Keratinocyte (primary cell): ENCODE data around the gene RBM4B.

Experiments
- EZH2 ChIP-seq: IDR thresholded peaks from one replicate; pipeline ENCODE4 v1.6.1; 2012; ENCODE audit warnings: inconsistent platforms, mild to moderate bottlenecking, low read length, moderate library complexity
- TF ChIP-seq, protein P1 (sequence below), 3 experiments: IDR thresholded peaks in 1 of 3; conservative IDR thresholded peaks in 1 of 3; optimal IDR thresholded peaks in 1 of 3; 2 replicates in 2 of 3; 3 replicates in 1 of 3; pipeline versions ENCODE3 to v1.5.1; 2011; ENCODE audit warnings: low read length in 3 of 3, mild to moderate bottlenecking in 3 of 3, moderate library complexity in 2 of 3, control low read depth in 1 of 3, inconsistent platforms in 1 of 3; ENCODE audit not compliant: insufficient read depth in 2 of 3; ENCODE audit errors: extremely low read depth in 1 of 3

DNA sequence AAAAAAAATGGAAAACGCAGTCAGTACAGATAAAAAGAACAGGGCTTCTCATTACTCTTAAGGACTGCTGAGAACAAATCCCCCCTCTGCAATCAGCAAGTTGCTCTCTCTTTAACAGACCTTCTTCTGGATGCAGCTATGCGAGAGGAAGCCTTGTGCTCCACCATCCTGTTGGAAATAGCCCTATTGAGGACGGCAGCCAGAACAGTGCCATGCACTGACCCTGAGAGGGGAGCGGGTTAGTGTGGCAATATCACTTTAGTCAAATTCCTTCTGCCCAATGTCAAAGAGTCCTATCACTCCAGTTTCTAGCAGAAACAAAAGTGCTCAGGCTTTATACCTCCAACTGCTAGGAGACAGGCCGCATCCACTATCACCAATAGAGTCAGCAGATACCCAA, 6.9 kb downstream of the RBM4B start:
- TF ChIP-seq, protein P1, sequence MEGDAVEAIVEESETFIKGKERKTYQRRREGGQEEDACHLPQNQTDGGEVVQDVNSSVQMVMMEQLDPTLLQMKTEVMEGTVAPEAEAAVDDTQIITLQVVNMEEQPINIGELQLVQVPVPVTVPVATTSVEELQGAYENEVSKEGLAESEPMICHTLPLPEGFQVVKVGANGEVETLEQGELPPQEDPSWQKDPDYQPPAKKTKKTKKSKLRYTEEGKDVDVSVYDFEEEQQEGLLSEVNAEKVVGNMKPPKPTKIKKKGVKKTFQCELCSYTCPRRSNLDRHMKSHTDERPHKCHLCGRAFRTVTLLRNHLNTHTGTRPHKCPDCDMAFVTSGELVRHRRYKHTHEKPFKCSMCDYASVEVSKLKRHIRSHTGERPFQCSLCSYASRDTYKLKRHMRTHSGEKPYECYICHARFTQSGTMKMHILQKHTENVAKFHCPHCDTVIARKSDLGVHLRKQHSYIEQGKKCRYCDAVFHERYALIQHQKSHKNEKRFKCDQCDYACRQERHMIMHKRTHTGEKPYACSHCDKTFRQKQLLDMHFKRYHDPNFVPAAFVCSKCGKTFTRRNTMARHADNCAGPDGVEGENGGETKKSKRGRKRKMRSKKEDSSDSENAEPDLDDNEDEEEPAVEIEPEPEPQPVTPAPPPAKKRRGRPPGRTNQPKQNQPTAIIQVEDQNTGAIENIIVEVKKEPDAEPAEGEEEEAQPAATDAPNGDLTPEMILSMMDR (optimal IDR thresholded peaks at IDR 0.05 in 1 of 3, IDR thresholded peaks at IDR 0.05 in 1 of 3, conservative IDR thresholded peaks at IDR 0.05 in 1 of 3; ENCODE audit: extremely low read depth in 1 of 3, insufficient read depth in 2 of 3, low read length in 3 of 3): no peak
- TF ChIP-seq EZH2: no peak
